HUES48 (cell line): ENCODE measurements around the gene NEAT1.
"Not testable (repeated sequence)": the region's sequence is repeated elsewhere in the genome, so short reads cannot be mapped to it uniquely, and the experiment has no call there.

Source experiments
- H3K27ac ChIP-seq: one replicate; pipeline ENCODE4 v1.7.0; 2013; ENCODE audit warnings: low read depth, low read length, inconsistent platforms
- H3K27me3 ChIP-seq: 2 replicates; pipeline ENCODE4 v1.6.1; 2013; ENCODE audit warnings: mild to moderate bottlenecking, low read length; ENCODE audit not compliant: control insufficient read depth, insufficient read depth
- H3K36me3 ChIP-seq: 2 replicates; pipeline ENCODE4 v1.6.1; 2013; ENCODE audit warnings: low read length; ENCODE audit not compliant: control insufficient read depth, insufficient read depth
- H3K4me1 ChIP-seq: 2 replicates; pipeline ENCODE4 v1.6.1; 2013; ENCODE audit warnings: mild to moderate bottlenecking, low read length; ENCODE audit not compliant: control insufficient read depth, insufficient read depth
- H3K4me3 ChIP-seq: 2 replicates; pipeline ENCODE4 v1.5.1; 2013; ENCODE audit warnings: mild to moderate bottlenecking, low read depth, low read length
- H3K9ac ChIP-seq: 2 replicates; pipeline ENCODE4 v1.6.1; 2013; ENCODE audit warnings: mild to moderate bottlenecking, low read depth, low read length, moderate library complexity
- H3K9me3 ChIP-seq: 2 replicates; pipeline ENCODE4 v1.6.1; 2013; ENCODE audit warnings: low read length; ENCODE audit not compliant: control insufficient read depth, insufficient read depth

The NEAT1 gene

DNA sequence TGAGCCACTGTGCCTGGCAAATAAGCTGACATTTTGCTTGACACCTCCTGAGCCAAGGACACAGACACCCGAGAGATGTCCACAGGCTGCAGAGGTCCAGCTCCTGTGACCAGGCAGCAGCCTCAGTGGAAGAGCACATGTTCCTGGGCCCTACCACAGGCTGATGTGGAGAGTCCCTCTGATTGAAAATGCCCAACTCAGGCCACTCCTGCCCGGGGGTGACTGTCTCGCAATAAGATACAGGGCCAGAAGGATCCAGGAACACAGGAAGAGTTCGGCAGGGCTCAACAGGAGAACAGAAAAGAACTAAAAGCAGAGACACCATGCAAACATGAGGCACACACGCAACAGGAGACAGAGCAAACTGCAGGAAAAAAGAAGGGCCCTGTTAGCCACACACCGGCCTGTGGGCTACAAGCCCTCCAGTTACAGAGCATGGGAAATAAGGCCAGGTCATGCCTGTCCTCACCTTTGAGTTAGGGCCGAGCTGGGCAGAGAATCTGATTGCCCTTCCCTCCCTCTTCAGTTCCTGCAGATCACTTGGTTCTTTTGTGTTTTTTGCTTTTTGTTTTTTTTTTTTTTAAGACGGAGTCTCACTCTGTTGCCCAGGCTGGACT, 47.9 kb downstream of the NEAT1 start:
- peaks cover 8% of the 10 kb centered on the region for H3K27me3 ChIP-seq
- no peaks in the 10 kb centered on the region for H3K9me3 ChIP-seq
- H3K4me1 ChIP-seq, result no peaks in the 10 kb centered on the region
- no peak overlapping the region for H3K4me3 ChIP-seq
- no peaks in the 10 kb centered on the region for H3K36me3 ChIP-seq
- no peak overlapping the region for H3K27ac ChIP-seq
- no peak overlapping the region for H3K9ac ChIP-seq

DNA sequence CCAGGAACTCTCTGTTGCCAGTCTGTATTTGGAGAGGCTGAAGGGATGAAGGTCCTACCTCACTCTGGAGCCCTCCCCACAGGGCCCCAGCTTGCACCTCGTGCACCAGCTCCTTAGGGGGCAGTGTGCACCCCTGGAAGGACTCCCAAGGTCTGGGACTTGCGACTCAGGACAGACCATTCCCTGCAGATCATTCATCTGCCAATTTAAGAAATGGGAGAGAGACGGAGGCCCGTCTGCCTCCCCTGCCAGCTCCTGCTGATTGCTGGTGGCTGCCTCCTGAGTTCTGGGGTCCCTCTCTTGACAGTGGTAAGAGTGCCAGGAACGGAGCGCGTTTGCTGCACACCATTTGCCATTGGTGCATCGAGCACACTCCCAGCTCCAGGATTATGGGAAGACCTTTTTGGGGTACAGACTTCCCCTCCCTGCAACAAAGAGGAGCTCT, 48.9 kb downstream of the NEAT1 start:
- H3K27me3 ChIP-seq, result no peaks in the 10 kb centered on the region
- no peaks in the 10 kb centered on the region for H3K36me3 ChIP-seq
- no peak overlapping the region for H3K4me3 ChIP-seq
- H3K9me3 ChIP-seq, result no peaks in the 10 kb centered on the region
- H3K4me1 ChIP-seq, result 0 out of 2 replicates have a peak, but pooled peaks cover 2% of the 10 kb centered on the region
- H3K9ac ChIP-seq, result no peak overlapping the region
- no peak overlapping the region for H3K27ac ChIP-seq

DNA sequence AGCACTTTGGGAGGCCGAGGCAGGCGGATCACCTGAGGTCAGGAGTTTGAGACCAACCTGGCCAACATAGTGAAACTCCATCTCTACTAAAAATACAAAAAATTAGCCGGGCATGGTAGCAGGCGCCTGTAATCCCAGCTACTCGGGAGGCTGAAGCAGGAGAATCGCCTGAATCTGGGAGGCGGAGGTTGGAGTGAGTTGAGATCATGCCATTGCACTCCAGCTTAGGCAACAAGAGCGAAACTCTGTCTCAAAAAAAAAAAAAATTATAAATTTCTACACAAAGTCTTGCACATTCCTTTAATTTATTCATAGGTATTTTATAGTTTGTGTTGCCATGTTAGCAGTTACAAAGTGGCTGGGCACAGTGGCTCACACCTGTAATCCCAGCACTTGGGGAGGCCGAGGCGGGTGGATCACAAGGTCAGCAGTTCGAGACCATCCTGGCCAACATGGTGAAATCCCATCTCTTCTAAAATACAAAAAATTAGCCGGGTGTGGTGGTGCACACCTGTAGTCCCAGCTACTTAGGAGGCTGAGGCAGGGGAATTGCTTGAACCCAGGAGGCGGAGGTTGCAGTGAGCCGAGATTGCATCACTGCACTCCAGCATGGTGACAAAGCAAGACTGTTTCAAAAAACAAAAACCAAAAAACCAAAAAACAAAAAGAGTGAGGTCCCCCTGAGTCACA, 50.1 kb downstream of the NEAT1 start:
- not testable (repeated sequence) for H3K4me3 ChIP-seq, H3K36me3 ChIP-seq, H3K4me1 ChIP-seq, H3K27me3 ChIP-seq, H3K9me3 ChIP-seq, H3K27ac ChIP-seq, H3K9ac ChIP-seq

DNA sequence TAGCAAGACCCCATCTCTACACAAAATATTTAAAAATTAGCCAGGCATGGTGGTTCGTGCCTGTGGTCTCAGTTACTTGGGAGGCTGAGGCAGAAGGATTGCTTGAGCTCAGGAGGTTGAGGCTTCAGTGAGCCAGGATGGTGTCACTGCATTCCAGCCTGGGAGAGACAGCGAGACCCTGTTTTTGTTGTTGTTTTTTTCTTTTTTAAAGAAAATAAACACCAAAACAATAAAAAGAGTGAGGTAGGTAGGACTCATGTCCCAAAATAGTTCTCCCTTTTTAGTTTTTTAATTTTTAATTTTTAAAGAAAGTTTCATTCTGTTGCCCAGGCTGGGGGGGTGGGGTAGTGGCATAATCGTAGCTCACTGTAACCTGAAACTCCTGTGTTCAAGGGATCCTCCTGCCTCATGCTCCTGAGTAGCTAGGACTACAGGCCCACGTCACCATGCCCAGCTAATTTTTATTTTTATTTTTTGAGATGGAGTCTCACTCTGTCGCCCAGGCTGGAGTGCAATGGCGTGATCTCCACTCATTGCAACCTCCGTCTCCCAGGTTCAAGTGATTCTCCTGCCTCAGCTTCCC, 50.8 kb downstream of the NEAT1 start:
- Histone ChIP-seq H3K9me3 (no peaks in the 10 kb centered on the region), H3K27ac (no peak overlapping the region), H3K9ac (no peak overlapping the region), H3K4me1 (peaks cover 9% of the 10 kb centered on the region; the same call in 1 of the 2 replicates), H3K4me3 (no peak overlapping the region), H3K36me3 (no peaks in the 10 kb centered on the region), H3K27me3 (no peaks in the 10 kb centered on the region)

DNA sequence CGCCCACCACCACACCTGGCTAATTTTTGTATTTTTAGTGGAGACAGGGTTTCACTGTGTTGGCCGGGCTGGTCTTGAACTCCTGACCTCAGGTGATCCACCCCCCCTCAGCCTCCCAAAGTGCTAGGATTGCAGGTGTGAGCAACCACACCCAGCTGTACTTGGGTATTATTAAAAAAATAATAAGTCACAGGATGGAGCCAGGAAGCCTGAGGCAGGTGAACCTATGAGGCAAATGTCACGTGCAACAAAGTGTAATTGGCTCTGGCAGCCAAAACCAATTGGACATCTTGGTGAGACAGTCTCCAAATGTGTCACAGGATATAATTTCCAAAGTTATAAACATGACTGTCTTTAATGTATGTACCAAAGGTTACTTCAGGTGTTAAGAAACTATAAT, 52.3 kb downstream of the NEAT1 start:
- Histone ChIP-seq H3K4me3 (no peak overlapping the region), H3K27me3 (no peaks in the 10 kb centered on the region), H3K27ac (no peak overlapping the region), H3K9me3 (no peaks in the 10 kb centered on the region), H3K9ac (no peak overlapping the region), H3K4me1 (peaks cover 24% of the 10 kb centered on the region), H3K36me3 (no peaks in the 10 kb centered on the region)

DNA sequence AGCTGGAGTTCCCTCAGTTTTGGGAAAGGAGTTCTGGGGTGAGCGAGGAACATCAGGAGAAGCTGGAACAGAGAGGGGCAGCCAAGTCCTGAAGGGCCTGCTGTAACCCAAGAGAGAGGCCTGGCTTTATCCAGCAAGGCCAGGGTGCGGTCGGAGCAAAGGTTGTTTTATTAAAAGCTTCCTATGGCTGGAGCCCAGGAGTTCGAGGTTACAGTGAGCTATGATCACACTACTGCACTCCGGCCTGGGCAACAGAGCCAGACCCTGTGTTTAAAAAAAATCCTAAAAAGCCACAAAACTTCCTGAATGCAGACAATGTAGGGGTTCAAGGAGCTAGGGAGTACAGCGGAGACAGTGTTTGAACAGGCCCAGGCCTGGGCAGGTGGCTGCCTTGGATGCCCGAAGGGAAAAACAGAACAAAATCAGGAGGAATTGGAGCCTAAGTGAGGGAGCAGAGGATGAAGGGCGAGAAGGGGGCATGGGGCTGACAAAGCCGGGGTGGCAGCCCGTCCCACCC, 54.1 kb downstream of the NEAT1 start:
- Histone ChIP-seq H3K27me3 (no peaks in the 10 kb centered on the region), H3K9ac (peak overlapping the region; percentile 87), H3K36me3 (no peaks in the 10 kb centered on the region), H3K9me3 (no peaks in the 10 kb centered on the region), H3K4me3 (peak overlapping the region; percentile 74), H3K4me1 (peaks cover 30% of the 10 kb centered on the region), H3K27ac (peak overlapping the region; percentile 94)

DNA sequence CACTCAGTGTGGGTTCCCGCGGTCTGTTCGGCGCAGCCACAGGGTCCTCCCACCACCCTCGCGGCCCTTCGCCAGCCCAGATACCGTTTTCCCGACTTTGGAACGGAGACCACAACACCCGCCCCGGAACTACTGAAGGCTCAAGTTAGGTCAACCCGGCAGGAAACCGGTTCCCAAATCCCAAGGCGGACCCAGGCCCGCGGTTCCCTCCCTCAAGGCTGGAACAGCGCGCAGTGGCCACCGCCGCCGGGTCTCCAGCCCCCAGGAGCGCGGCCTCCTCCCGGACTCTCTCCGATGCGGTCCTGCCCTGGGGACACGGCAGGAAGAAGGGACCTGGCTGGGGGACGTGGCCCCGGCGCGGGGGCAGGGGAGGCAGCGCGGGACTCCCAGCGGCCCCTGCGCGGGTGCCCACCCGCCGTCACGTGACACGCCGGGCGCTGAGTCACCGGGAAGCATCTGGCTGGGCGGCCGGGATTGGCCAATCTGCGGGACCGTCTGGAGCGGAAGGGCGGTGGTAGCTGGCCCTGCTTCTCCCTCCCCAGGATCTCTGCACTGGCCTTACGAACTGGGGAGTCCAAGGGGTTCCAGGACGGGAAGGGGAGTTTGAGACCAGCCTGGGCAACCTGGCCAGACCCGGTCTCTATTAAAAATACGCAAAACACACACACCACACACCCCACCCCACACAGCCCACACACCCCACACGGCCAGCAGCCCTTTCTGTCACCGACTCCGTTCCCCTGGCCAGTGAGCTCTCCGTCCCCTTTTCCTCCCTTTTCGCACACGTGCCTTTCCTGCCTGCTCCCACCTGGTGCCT, 54.8 kb downstream of the NEAT1 start:
- Histone ChIP-seq H3K27me3 (no peaks in the 10 kb centered on the region), H3K4me1 (peaks cover 31% of the 10 kb centered on the region), H3K9ac (peak overlapping the region; percentile 87), H3K9me3 (no peaks in the 10 kb centered on the region), H3K27ac (peak overlapping the region; percentile 94), H3K4me3 (peak overlapping the region; percentile 74), H3K36me3 (no peaks in the 10 kb centered on the region)

DNA sequence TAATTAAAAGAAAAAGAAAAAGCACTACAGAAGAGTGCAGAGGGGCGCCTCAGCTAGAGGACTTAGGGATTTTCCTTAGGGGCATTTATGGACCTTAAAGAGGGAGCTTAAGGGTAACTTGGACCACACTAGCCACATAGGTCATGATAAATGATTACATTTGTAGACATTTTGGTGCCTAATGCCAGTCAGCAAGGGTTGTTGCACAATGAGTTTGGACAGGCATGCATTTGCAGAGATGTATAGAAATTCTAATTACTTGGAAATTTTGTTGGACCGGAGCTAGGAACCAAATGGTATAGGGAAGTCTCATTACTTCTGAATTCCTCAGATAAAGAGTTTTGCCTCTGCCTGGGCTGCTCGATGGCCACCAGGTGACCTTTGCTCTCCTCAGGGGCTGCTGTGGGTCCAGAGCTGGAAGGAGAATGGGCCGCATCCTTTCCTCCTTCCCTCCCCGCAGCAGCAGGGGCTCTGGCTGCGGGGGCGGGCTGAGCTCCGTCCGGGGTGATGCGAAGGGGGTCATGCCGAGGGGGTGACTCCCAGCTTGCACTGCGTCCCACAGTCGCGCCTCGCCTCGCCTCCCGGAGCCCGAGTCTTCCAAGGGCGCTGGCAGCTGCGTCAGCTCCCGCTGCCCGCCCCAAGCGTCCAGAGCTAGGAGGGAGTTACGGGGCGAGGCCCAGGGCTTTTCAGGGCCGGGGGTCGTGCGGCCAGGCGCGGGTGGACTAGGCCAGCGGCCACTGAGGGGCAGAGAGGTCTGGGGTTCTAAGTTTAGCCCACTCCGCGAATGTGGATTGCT, 56.0 kb downstream of the NEAT1 start:
- Histone ChIP-seq H3K9ac (no peak overlapping the region), H3K27me3 (no peaks in the 10 kb centered on the region), H3K9me3 (no peaks in the 10 kb centered on the region), H3K27ac (peak overlapping the region; percentile 77), H3K36me3 (no peaks in the 10 kb centered on the region), H3K4me3 (no peak overlapping the region), H3K4me1 (peaks cover 31% of the 10 kb centered on the region)

DNA sequence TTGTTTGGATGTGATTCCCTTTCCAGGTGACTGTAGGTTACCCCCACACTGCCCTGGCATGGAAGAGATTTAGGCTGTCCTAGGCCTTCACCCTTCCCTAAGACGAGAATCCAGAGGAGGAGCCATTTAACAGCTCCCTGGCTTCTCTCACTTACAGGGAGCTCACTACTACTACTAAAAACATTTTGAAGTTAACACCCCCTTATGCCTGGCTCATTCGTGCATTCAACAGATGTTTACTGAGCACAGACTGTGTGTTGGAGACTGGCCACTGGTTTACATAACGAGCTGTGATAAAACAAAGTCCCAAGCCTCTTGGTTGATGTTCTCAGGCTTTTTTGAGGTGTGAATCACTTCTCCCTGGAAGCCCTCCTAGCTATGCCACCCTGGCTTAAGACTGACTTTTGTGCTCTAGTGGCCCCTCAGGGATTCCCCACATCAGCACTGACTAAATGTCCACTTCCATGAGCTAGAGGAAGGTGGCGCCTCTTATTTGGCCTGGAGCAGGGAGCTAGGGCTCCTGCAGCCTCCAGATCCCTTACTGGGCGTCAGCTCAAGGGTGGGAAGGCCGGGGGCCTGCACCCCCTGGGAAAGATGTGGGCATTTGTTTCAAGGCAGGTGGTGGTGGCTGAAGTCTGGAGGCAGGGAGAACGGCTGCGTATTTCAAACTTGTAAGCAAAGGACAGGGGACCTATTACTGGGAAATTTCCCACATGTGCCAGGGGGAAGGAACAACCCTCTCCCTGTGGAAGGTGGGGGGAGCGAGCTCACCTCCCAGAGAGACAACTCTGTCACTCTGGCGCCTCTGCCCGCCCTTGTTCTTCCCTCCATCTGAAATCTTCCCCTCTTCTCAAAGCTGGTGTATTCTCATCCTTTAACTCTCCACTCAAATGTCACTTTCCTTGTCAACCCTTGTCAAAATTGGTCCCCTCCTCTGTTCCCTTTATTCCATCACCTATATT, 56.9 kb downstream of the NEAT1 start:
- H3K27ac ChIP-seq, result peak overlapping the region; percentile 77
- H3K27me3 ChIP-seq, result no peaks in the 10 kb centered on the region
- no peaks in the 10 kb centered on the region for H3K36me3 ChIP-seq
- no peaks in the 10 kb centered on the region for H3K9me3 ChIP-seq
- H3K4me1 ChIP-seq, result peaks cover 31% of the 10 kb centered on the region
- H3K4me3 ChIP-seq, result no peak overlapping the region
- H3K9ac ChIP-seq, result no peak overlapping the region
